GM20000 (cell line): ENCODE data around the gene ATP10B.

Source experiments
- DNase-seq: peaks from one replicate; pipeline ENCODE4 v3.0.0; 2012; ENCODE audit warnings: low spot score
- CTCF ChIP-seq: IDR thresholded peaks from 2 replicates; pipeline ENCODE4 v1.5.1; 2012; ENCODE audit warnings: mild to moderate bottlenecking, control low read depth; ENCODE audit errors: extremely low read depth, missing control alignments

ATP10B gene

GRCh38 chr5:160539431-160539830 is 312.6 kb downstream of the ATP10B start:
- no peak for DNase-seq
- TF ChIP-seq CTCF: no peak

- DNase-seq: no peak
- TF ChIP-seq CTCF: no peak
Observed at GRCh38 chr5:160537940-160538339, 314.1 kb downstream of the ATP10B start.

GRCh38 chr5:160537116-160537515 is 314.9 kb downstream of the ATP10B start:
- no peak for TF ChIP-seq CTCF
- no peak for DNase-seq

GRCh38 chr5:160534914-160535313 is 317.1 kb downstream of the ATP10B start:
- no peak for TF ChIP-seq CTCF
- DNase-seq: no peak

GRCh38 chr5:160534125-160534524 is 317.9 kb downstream of the ATP10B start:
- no peak for TF ChIP-seq CTCF
- no peak for DNase-seq

- TF ChIP-seq CTCF: no peak
- DNase-seq: no peak
Observed at GRCh38 chr5:160525471-160526261, 326.3 kb downstream of the ATP10B start.

- no peak for TF ChIP-seq CTCF
- DNase-seq: no peak
Observed at GRCh38 chr5:160524827-160525226, 327.2 kb downstream of the ATP10B start.
